ENCODE measurements around the gene METTL26. TPM values are rescaled to one million over a fixed set of nuclear protein-coding genes. Genes with fewer than 3 reads are reported as not detected.

Gene METTL26
- total and polyA plus RNA-seq, 9 of the 15 experiments (the other 6 are each of a cell fraction or from before 2014, with no cell fraction given) = 7.3 to 262 (median 80.9) TPM

GRCh38 chr16:588889-589657 is 47.0 kb downstream of the METTL26 start (continued):
- TF ChIP-seq HNRNPL (IDR thresholded peaks at IDR 0.05; ENCODE audit: low read depth, low read length) (peak; percentile 75; the same call in 1 of the 2 replicates), CC2D1A (IDR thresholded peaks at IDR 0.05) (no peak), RBFOX2 (IDR thresholded peaks at IDR 0.05; ENCODE audit: low read depth, low read length) (peak; percentile 97)

GRCh38 chr16:588639-588888 is 47.5 kb downstream of the METTL26 start:
- intact Hi-C loops (cut with micrococcal nuclease) = loop anchor here (2.0 kb wide), 1 partner anchor 72 kb away; no protein-coding TSS in a partner anchor
- Histone ChIP-seq H2AFZ (ENCODE audit: low read depth, low read length) (peak overlapping the region; percentile 100; the same call in 1 of the 2 replicates), H3K36me3 (ENCODE audit: control insufficient read depth, insufficient read depth, low read length) (peaks cover 17% of the 10 kb centered on the region; the same call in 2 of the 3 replicates)
- TF ChIP-seq NFRKB (IDR thresholded peaks at IDR 0.05; ENCODE audit: low read depth) = no peak
- TF ChIP-seq ELF2 (CRISPR knock-in tag; IDR thresholded peaks at IDR 0.05) = no peak
- no peak for TF ChIP-seq GATA2 (CRISPR knock-in tag; IDR thresholded peaks at IDR 0.05)
- no peak for TF ChIP-seq TCF7L2 (IDR thresholded peaks at IDR 0.05; ENCODE audit: low read depth, low read length)
- TF ChIP-seq FOXK2 (conservative IDR thresholded peaks at IDR 0.05 in 1 of 2, IDR thresholded peaks at IDR 0.05 in 1 of 2; ENCODE audit: low read depth in 2 of 2) = no peak
- TF ChIP-seq ZNF395 (CRISPR knock-in tag; IDR thresholded peaks at IDR 0.05) = no peak
- no peak for TF ChIP-seq WHSC1 (IDR thresholded peaks at IDR 0.05; ENCODE audit: low read length)
- peak; percentile 91 for TF ChIP-seq HNRNPLL (IDR thresholded peaks at IDR 0.05; ENCODE audit: low read depth, low read length, poor library complexity, severe bottlenecking)
- TF ChIP-seq ZBTB17 (CRISPR knock-in tag; IDR thresholded peaks at IDR 0.05) = 0 out of 2 replicates have a peak, but pooled peaks have one; percentile 5
- no peak for TF ChIP-seq MYNN (IDR thresholded peaks at IDR 0.05)
- TF ChIP-seq MYNN (CRISPR knock-in tag; IDR thresholded peaks at IDR 0.05) = no peak
- TF ChIP-seq ATF6 (CRISPR knock-in tag; IDR thresholded peaks at IDR 0.05) = no peak
- TF ChIP-seq SRF (CRISPR knock-in tag; IDR thresholded peaks at IDR 0.05) = no peak
- no peak for TF ChIP-seq PHF21A (IDR thresholded peaks at IDR 0.05; ENCODE audit: borderline replicate concordance, low read depth)
- TF ChIP-seq MYC (IDR thresholded peaks at IDR 0.05; ENCODE audit: low read depth, low read length) = no peak
- TF ChIP-seq MYC (CRISPR knock-in tag; IDR thresholded peaks at IDR 0.05; ENCODE audit: borderline replicate concordance, low read depth) = 0 out of 2 replicates have a peak, but pooled peaks have one; percentile 9

More at GRCh38 chr16:588639-588888, 47.5 kb downstream of the METTL26 start:
- in situ Hi-C loops (cut with MboI) = no loop called here
- Histone ChIP-seq H4K20me1 (replicated peaks; ENCODE audit: control insufficient read depth, insufficient read depth, low read length) (peaks cover 19% of the 10 kb centered on the region), H3K4me3 (peak overlapping the region; percentile 71), H3K27me3 (ENCODE audit: control insufficient read depth in 2 of 2, insufficient read depth in 2 of 2, low read length in 2 of 2) (no peaks in the 10 kb centered on the region), H3K27ac (ENCODE audit: extremely low read depth, low read depth, low read length) (peak overlapping the region; percentile 91), H3K9me3 (replicated peaks; ENCODE audit: control insufficient read depth, insufficient read depth, low read depth, low read length) (no peaks in the 10 kb centered on the region), H3K4me2 (ENCODE audit: insufficient read depth, low read length) (peak overlapping the region; percentile 86), H3K9ac (ENCODE audit: insufficient read depth in 1 of 2, low read depth in 2 of 2, low read length in 2 of 2) (peak overlapping the region; percentile 88 to 94), H3K79me2 (ENCODE audit: control insufficient read depth, insufficient read depth, low read length) (peaks cover 55% of the 10 kb centered on the region), H3K9me1 (ENCODE audit: control insufficient read depth, insufficient read depth, low read length) (peaks cover 8% of the 10 kb centered on the region), H3K4me1 (replicated peaks in 1 of 2; ENCODE audit: control insufficient read depth in 2 of 2, insufficient read depth in 2 of 2, low read length in 2 of 2) (peaks cover 18 to 74% of the 10 kb centered on the region in 2 experiments; a peak in 4 of 5 replicates)
- ChIA-PET CTCF (ENCODE audit: low intra/inter-chr PET ratio) (no interaction called here), POLR2A (interaction anchor here (0.6 to 1.8 kb wide), 20 partner anchors 10 to 185 kb away, joined by 3 to 9 read pairs (median 4); partner anchors contain the start of genes METTL26 and WFIKKN1)
- ATAC-seq = peak; percentile 14
- peak in 2 of 4 experiments; percentile 54 to 64 for DNase-seq (ENCODE audit: extremely low read depth in 1 of 4, low spot score in 3 of 4)
- WGBS (ENCODE audit: insufficient coverage, low coverage, missing lambda C conversion rate) = 0% methylated on average over 21 of the region's 21 CpGs
- no peak for FAIRE-seq
- BruUV-seq (replicated peaks) = no TSS peak
